Posterior cingulate gyrus (tissue), 11 donors: ENCODE data around the gene RBM14.
"Not testable (repeated sequence)": the region's sequence is repeated elsewhere in the genome, so short reads cannot be mapped to it uniquely, and the experiment has no call there.

Source experiments
- DNase-seq, 10 donors: peaks; one replicate each; pipeline versions ENCODE4 v3.0.0 to v3.0.0-alpha.2; 2020 to 2021; ENCODE audit warnings: mixed read lengths in 3 of 10
- intact Hi-C: fragments of 100-400 bp; cut with DNase I; formaldehyde crosslinking; loops from one replicate; pipeline ENCODE4 v1.15.1; 2023

The RBM14 gene, protein sequence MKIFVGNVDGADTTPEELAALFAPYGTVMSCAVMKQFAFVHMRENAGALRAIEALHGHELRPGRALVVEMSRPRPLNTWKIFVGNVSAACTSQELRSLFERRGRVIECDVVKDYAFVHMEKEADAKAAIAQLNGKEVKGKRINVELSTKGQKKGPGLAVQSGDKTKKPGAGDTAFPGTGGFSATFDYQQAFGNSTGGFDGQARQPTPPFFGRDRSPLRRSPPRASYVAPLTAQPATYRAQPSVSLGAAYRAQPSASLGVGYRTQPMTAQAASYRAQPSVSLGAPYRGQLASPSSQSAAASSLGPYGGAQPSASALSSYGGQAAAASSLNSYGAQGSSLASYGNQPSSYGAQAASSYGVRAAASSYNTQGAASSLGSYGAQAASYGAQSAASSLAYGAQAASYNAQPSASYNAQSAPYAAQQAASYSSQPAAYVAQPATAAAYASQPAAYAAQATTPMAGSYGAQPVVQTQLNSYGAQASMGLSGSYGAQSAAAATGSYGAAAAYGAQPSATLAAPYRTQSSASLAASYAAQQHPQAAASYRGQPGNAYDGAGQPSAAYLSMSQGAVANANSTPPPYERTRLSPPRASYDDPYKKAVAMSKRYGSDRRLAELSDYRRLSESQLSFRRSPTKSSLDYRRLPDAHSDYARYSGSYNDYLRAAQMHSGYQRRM

DNA sequence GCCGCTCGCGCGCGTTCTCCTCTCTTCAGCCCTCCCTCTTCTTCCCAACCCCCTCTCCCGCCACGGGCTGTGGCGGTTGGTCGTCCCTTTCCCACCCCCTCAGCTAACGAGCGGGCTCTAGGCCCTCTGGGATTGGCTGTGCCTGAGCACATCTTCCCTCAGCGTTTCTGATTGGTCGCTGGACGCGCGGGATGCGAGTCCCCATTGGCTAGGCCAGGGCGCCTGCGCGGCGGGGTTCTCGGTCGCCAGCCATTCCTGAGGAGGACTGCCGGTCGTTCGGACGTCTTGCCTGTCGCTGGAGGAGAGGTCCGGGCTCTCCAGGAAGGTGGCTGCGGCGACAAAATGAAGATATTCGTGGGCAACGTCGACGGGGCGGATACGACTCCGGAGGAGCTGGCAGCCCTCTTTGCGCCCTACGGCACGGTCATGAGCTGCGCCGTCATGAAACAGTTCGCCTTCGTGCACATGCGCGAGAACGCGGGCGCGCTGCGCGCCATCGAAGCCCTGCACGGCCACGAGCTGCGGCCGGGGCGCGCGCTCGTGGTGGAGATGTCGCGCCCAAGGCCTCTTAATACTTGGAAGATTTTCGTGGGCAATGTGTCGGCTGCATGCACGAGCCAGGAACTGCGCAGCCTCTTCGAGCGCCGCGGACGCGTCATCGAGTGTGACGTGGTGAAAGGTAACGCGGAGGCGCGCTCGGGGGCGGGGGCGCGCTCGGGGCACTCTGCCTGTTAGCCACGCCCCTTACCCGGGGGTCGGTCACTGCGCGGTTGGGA, at the start of gene RBM14:
Gene RBM14, plus strand, starts transcription at position 252 of the 776 bp plus-strand sequence. Its CDS starts 91 bp downstream, at position 343.
- intact Hi-C loops = loop anchor here (1.0 to 2.0 kb wide), 3 partner anchors 22 to 61 kb away; partner anchors contain the start of genes CCDC87, CCS, RBM4 and RBM4B
- peak; percentile 97 to 100 (median 98) for DNase-seq

- DNase-seq = no peak
- intact Hi-C loops = no loop called here
Measured at GRCh38 chr11:66567787-66568123, 48.7 kb upstream of the RBM14 start.

DNA sequence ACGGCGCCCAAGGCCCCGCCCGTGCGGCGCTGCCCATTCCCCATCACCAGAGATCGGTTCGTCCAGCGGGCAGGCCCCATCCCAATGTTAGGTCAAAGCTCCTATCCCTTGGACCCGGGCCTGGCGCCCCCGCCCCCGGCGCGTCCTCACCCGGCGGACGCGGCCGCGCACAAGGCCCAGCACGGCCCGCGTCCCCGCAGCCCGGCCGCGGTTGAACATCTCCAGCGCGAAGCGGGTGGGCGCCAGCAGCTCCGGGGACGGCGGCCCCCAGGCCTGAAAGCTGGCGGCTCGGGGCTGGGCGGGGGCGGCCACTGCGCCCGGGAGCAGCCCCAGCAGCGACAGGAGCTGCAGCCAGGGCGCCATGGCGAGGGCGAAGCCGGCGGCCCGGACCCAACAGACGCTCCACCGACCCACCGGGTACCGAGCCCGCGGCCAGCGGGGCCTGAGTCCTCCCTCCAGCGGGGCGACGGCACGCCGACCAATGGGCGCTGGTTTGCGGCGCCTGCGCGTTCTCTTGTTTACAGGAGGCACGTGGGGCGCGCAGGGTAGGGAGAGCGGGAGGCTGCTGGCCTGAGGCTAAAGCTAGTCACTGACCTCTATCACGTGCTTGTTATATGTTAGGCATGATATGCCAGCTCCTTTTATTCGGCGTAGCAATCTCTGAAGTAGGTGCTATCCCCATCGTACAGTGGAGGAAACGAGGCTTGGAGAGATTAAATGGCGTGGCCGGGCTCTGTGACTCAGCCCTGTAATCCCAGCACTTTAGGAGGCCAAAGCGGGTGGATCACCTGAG, 48.1 kb upstream of the RBM14 start, which contains the start of gene CTSF:
Gene CTSF, minus strand, starts transcription at position 483 of the 793 bp plus-strand sequence. Its CDS starts 120 bp downstream, at position 363.
- DNase-seq = peak; percentile 91 to 99 (median 96)
- intact Hi-C loops = no loop called here

GRCh38 chr11:66569076-66569475, 47.4 kb upstream of the RBM14 start:
- intact Hi-C loops = no loop called here

GRCh38 chr11:66570079-66570849, 46.2 kb upstream of the RBM14 start:
- intact Hi-C loops = loop anchor here (10.0 kb wide), 1 partner anchor 275 kb away; the partner anchor contains the start of gene RCE1
- DNase-seq = no peak

More at GRCh38 chr11:66569076-66569475, 47.4 kb upstream of the RBM14 start:
- DNase-seq = no peak

- DNase-seq = no peak
- intact Hi-C loops = loop anchor here (10.0 kb wide), 1 partner anchor 274 kb away; the partner anchor contains the start of gene RCE1
Measured at GRCh38 chr11:66570850-66571180, 45.6 kb upstream of the RBM14 start.

DNA sequence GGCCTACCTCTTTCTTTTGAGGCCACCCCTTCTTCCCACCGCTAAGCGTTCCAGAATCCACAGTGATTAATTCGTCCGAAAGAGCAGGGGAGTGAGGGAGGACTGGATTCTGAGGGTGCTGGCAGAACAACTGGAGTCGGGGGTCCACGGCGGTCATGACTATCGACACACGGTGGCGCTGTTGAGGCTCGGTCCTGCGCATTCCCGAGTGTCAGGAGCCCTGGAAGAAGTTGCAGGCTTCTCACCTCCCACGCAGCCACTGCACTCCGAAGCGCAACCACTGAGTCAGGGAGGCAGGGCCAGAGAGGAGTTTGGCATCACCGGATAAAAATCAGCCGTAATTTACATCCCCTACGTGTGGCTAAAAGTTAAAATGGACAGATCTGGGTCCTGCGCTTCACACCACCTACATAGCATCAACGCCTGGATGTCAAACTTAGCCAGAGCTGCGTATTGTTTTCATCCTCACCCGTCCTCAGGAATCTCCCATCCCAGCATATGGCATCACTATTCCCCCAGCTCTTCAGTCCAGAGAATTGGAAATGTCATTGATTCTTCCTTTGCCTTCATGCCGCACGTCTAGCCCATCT, 37.3 kb upstream of the RBM14 start:
- peak; percentile 62 to 96 (median 82) for DNase-seq
- intact Hi-C loops = loop anchor here (2.0 to 10.0 kb wide), 2 partner anchors 100 to 266 kb away; partner anchors contain the start of gene RCE1

DNA sequence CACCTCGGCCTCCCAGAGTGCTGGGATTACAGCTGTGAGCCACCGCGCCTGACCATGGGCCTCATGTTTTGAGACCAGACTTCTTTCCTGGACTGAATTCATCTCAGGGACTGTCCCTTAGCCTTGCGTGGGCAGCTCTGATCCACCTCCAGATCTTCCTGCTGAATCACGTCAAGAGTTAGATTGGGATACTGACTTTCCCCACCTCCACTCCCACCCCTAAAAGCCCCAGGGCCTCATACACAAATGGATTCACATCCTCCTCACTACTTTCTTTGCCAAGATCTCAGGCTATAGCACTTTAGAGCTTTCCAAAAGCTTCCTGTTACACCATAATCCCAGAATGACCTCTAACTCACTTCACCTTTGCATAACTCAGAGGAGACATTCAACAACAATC, 35.6 kb upstream of the RBM14 start:
- intact Hi-C loops = no loop called here

GRCh38 chr11:66581261-66581660, 35.2 kb upstream of the RBM14 start:
- intact Hi-C loops = no loop called here

More for the DNA sequence above, 35.6 kb upstream of the RBM14 start:
- no peak for DNase-seq

DNA sequence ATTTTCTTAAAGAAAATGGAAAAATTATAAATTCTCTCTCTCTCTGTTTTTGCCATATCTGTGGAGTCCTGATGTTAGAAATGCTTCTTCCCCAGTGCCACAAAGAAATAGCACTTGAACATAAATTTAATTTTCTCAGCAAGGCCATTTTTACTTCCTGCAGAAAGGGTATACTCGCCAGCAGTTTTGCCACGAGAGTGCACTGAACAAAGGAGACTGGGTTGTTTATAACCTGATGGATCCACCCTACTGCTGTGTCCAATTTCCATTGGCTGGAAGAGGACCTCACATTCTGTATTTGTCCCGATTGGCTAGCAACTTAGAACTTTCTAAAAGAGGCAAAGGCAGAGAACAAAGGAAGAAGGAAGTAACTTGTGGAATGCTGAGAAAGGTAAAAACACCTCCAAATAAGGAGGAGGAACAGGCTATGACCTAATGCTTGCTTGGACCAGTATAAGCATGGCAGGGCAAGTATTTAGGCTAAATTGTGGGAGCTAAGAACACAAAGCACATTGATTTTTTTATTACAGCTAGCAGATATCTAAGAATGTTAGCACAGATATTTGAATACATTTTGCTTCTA, 33.8 kb upstream of the RBM14 start:
- intact Hi-C loops, DNase-seq: not testable (repeated sequence)

More at GRCh38 chr11:66581261-66581660, 35.2 kb upstream of the RBM14 start:
- no peak for DNase-seq

- DNase-seq, intact Hi-C loops: not testable (repeated sequence)
Measured at GRCh38 chr11:66585447-66585846, 31.0 kb upstream of the RBM14 start.

DNA sequence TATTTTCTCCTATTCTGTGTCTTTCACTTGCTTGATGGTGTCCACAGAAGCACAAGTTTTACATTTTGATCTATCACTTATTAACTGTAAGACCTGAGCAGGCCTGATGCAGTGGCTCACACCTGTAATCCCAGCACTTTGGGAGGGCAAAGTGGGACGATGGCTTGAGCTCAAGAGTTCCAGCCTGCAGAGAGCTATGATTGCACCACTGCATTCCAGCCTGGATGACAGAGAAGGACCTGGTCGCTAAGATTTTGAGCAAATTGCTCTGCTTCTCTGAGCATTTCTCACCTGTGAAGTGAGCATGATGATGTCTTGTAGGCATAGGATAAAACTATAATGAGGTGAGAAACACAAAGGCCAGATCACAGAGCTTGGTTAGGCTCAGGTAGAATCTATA, 30.3 kb upstream of the RBM14 start:
- DNase-seq = no peak
- intact Hi-C loops = no loop called here

GRCh38 chr11:66589315-66589714, 27.1 kb upstream of the RBM14 start:
- intact Hi-C loops = not testable (repeated sequence)

GRCh38 chr11:66589996-66590675, 26.3 kb upstream of the RBM14 start:
- peak in 1 of 10 donors; percentile 5 for DNase-seq
- intact Hi-C loops = no loop called here

More at GRCh38 chr11:66589315-66589714, 27.1 kb upstream of the RBM14 start:
- DNase-seq = peak in 1 of 10 donors; percentile 10

DNA sequence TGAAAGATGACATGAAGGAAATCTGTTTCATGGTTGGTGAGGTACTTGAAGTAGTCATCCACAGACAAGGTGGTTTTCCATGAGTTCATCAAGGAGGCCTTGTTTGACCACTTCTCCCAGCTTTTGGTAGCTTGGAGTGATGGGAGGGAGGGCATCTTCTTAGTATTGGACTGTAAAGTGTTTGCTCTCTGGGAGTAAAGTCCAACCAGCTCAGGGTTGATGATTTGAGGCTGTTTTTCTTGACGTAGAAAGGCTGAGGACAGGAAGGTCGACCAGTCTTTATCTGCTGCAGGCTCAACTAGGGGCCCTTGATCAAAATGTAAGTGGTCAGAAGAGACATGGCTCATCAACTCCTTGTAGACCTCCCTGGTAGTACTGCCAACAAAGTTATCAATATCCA, 25.3 kb upstream of the RBM14 start:
- no peak for DNase-seq
- intact Hi-C loops = no loop called here

- DNase-seq = peak; percentile 92 to 99 (median 98)
- intact Hi-C loops = loop anchor here (2.0 kb wide), 2 partner anchors 24 to 46 kb away; partner anchors contain the start of genes RBM14 and RBM4
Measured at GRCh38 chr11:66592457-66593302, 23.8 kb upstream of the RBM14 start, which contains the start of the genes CCDC87 and CCS. Gene CCDC87, minus strand, starts transcription at chr11:66593063. Its CDS starts 48 bp downstream, at chr11:66593015. Gene CCS, plus strand, starts transcription at chr11:66593185. Its CDS starts 77 bp downstream, at chr11:66593262.
